Stomach (tissue), 8 donors: ENCODE results near the gene SMIM45.

Experiments used
- DNase-seq, 2 donors: peaks; one replicate each; pipeline versions ENCODE4 v3.0.0 to v3.0.0-alpha.2; 2013 to 2019
- H3K27ac ChIP-seq, 5 donors: fragments of 200-600 bp in 4 of 5; sonication (generic) in 4 of 5; one replicate each; pipeline ENCODE4 v1.5.1; 2013 to 2019; ENCODE audit warnings: mild to moderate bottlenecking in 1 of 5, moderate library complexity in 1 of 5
- H3K27me3 ChIP-seq, 3 donors: fragments of 200-600 bp; sonication (generic); one replicate each; pipeline ENCODE4 v1.5.1; 2017 to 2019; ENCODE audit warnings: mixed run types in 1 of 3
- H3K36me3 ChIP-seq, 4 donors: fragments of 200-600 bp; sonication (generic); 1 replicate in 3 of 4; 2 replicates in 1 of 4; pipeline ENCODE4 v1.5.1; 2016 to 2019
- H3K4me1 ChIP-seq, 4 donors: fragments of 200-600 bp; sonication (generic); one replicate each; pipeline ENCODE4 v1.5.1; 2016 to 2019
- H3K4me3 ChIP-seq, 4 donors: fragments of 200-600 bp; sonication (generic) in 3 of 4; one replicate each; pipeline ENCODE4 v1.5.1; 2016 to 2019; ENCODE audit warnings: mild to moderate bottlenecking in 1 of 4
- H3K9me3 ChIP-seq, 4 donors: fragments of 200-600 bp; sonication (generic); one replicate each; pipeline ENCODE4 v1.5.1; 2016 to 2019
- CTCF ChIP-seq, 7 experiments: fragments of 450-650 bp in 4 of 7; fragments of 200-600 bp in 3 of 7; sonication (generic) in 3 of 7; IDR thresholded peaks; one replicate each; pipeline ENCODE4 v1.5.1; 2016 to 2019; ENCODE audit warnings: antibody characterized with exemption in 7 of 7, control low read depth in 2 of 7, mild to moderate bottlenecking in 1 of 7
- EP300 ChIP-seq: sonication (generic); formaldehyde crosslinking; IDR thresholded peaks from one replicate; pipeline ENCODE4 v1.6.1; 2017; ENCODE audit warnings: antibody characterized with exemption
- POLR2A ChIP-seq, 4 donors: fragments of 450-650 bp; IDR thresholded peaks; one replicate each; pipeline ENCODE4 v1.6.1; 2016; ENCODE audit warnings: antibody characterized with exemption in 4 of 4, control low read depth in 2 of 4, mild to moderate bottlenecking in 1 of 4, moderate library complexity in 1 of 4
- POLR2AphosphoS5 ChIP-seq, 3 donors: sonication (generic); formaldehyde crosslinking; IDR thresholded peaks; one replicate each; pipeline ENCODE4 v1.6.1; 2016; ENCODE audit warnings: antibody characterized with exemption in 3 of 3
- WGBS, 5 donors: extraction: QIAGEN DNeasy Blood & Tissue Kit in 3 of 5; methylation state at CpG; one replicate each; pipeline versions ENCODE4 v1.1.5 to v1.1.7; 2013 to 2018; 5-methylcytosine and 5-hydroxymethylcytosine counted together
- intact Hi-C: fragments of 100-400 bp; cut with DNase I; formaldehyde crosslinking; loops from one replicate; pipeline ENCODE4 v1.15.1; 2023; ENCODE audit warnings: low total_unique reads
- donor health status: healthy with polysubstance abuse.
- donor health status: Bipolar disorder and iron deficiency.
- donor health status: healthy.

SMIM45 gene

DNA sequence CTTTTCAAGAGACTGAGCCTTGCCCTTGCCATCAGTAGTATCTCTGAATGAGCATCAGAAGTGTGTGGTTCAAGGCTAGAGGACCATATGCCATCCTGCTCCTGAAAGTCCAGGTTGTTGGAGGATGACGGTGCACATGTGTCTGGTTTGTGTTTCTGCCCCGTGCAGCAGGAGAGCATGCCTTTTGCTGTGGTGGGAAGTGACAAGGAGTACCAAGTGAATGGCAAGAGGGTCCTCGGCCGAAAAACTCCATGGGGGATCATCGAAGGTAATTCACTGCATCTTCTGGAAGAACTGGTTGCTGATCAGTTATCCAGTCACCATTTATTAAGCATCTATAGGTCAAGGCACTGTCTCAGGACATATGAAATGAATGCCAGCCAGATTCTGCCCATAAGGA, 40.5 kb downstream of the SMIM45 start:
- intact Hi-C loops, result no loop called here
- Histone ChIP-seq H3K9me3 (no peaks in the 10 kb centered on the region), H3K36me3 (no peaks in the 10 kb centered on the region), H3K27me3 (no peaks in the 10 kb centered on the region), H3K4me1 (no peaks in the 10 kb centered on the region), H3K27ac (no peak overlapping the region), H3K4me3 (no peak overlapping the region)
- TF ChIP-seq CTCF (IDR thresholded peaks at IDR 0.05) (no peak), POLR2A (IDR thresholded peaks at IDR 0.05) (no peak), POLR2AphosphoS5 (IDR thresholded peaks at IDR 0.05) (no peak), EP300 (no peak)
- 88 to 95% (median 94%) methylated on average over 5 of the region's 5 CpGs for WGBS, 5 donors
- DNase-seq, result peak in 1 of 2 donors; percentile 15

- DNase-seq, result no peak
- Histone ChIP-seq H3K9me3 (no peaks in the 10 kb centered on the region), H3K27me3 (no peaks in the 10 kb centered on the region), H3K36me3 (no peaks in the 10 kb centered on the region), H3K4me1 (peaks cover 6 to 18% (median 16%) of the 10 kb centered on the region in 4 donors), H3K4me3 (no peak overlapping the region), H3K27ac (no peak overlapping the region)
- intact Hi-C loops, result no loop called here
- TF ChIP-seq EP300 (no peak), CTCF (IDR thresholded peaks at IDR 0.05) (no peak), POLR2A (IDR thresholded peaks at IDR 0.05) (no peak)
- WGBS, 5 donors, result 72 to 83% (median 73%) methylated on average over 3 of the region's 3 CpGs
These were observed 43.3 kb downstream of the SMIM45 start for GRCh38 chr22:41995211-41995610.

- Histone ChIP-seq H3K4me1 (peaks cover 6 to 18% (median 16%) of the 10 kb centered on the region in 4 donors), H3K4me3 (no peak overlapping the region), H3K27ac (no peak overlapping the region), H3K9me3 (no peaks in the 10 kb centered on the region), H3K27me3 (no peaks in the 10 kb centered on the region), H3K36me3 (peaks cover 0 to 11% (median 2%) of the 10 kb centered on the region in 4 donors)
- intact Hi-C loops, result no loop called here
- DNase-seq, result no peak
- 81 to 88% (median 84%) methylated on average over 5 of the region's 5 CpGs for WGBS, 5 donors
- TF ChIP-seq EP300, result no peak
- no peak for TF ChIP-seq POLR2A (IDR thresholded peaks at IDR 0.05)
- TF ChIP-seq CTCF (IDR thresholded peaks at IDR 0.05), result no peak
- no peak for TF ChIP-seq POLR2AphosphoS5 (IDR thresholded peaks at IDR 0.05)
These were observed 44.9 kb downstream of the SMIM45 start for GRCh38 chr22:41996826-41997225.

- no peaks in the 10 kb centered on the region for H3K9me3 ChIP-seq
- peak within 1 kb of the TSS; percentile 5 to 79 (median 57) for H3K27ac ChIP-seq
- H3K36me3 ChIP-seq, result peaks cover 0 to 11% (median 2%) of the 10 kb centered on the region in 4 donors
- WGBS, 5 donors, result 17 to 37% (median 27%) methylated on average over 41 to 71 of the region's 71 CpGs
- intact Hi-C loops, result no loop called here
- peaks cover 6 to 18% (median 16%) of the 10 kb centered on the region in 4 donors for H3K4me1 ChIP-seq
- H3K27me3 ChIP-seq, result no peaks in the 10 kb centered on the region
- peak; percentile 92 to 94 for DNase-seq
- H3K4me3 ChIP-seq, result peak within 1 kb of the TSS; percentile 51 to 60 (median 56)
- no peak for TF ChIP-seq CTCF (IDR thresholded peaks at IDR 0.05)
- peak; percentile 54 to 88 (median 77) for TF ChIP-seq POLR2AphosphoS5 (IDR thresholded peaks at IDR 0.05)
- TF ChIP-seq POLR2A (IDR thresholded peaks at IDR 0.05), result peak in 2 of 4 donors; percentile 37 to 48
- TF ChIP-seq EP300, result no peak
These were observed 46.7 kb downstream of the SMIM45 start, which contains the start of gene WBP2NL for GRCh38 chr22:41998361-41999261. Gene WBP2NL, plus strand, starts transcription at chr22:41998788. Its CDS starts 31 bp downstream, at chr22:41998819.
